Activated T-cell treated with anti-CD3 and anti-CD28 coated beads, Interleukin-2, amount 50 U/mL, for 48 hours (primary cell): Measurements from ENCODE around the gene JARID2.

Experiments
- DNase-seq, 2 experiments: peaks; one replicate each; pipeline ENCODE4 v3.0.0-alpha.2; 2020

JARID2 gene

DNA sequence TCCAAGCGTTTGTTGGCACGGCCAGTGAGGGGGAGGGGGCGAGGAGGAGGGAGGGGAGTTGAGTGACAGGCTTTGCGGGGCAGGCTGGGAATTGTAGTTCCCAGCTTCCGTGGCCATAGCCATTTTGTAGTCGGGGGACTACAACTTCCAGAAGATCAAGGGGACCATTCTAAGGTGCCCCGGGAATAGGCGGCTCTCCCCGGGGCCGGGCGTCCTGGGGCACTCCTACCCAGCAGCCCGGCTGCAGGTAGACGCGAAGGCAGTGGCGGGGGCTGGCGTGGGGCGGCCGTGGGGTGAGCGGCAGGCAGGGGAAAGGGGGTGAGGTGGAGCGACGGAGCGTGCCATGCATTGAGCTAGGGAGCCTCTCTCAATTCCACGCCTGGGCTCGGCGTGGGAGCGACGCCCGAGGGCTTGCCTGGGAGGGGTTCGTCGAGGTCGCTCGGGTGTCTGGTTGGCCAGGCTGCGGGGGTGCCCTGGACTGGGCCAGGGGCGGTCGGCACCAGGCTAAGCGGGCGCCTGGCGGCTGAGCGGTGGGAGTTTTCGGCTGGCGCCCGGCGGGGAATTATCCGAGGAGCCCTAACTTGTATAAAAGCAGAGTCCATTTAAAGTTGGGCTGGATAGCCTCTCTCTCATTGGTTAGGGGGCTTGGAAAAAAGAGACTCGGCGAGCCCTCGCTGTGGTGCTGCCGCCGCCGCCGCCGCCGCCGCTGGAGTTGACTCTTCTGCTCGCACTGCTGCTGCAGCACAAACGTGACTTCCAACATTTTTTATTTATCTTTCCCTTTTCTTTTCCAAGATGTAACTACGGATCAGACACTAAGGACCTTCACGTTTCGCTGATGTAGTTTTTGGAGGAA, at the start of gene JARID2:
TSS of gene JARID2 (plus strand) at position 709 of the 856 bp plus-strand sequence. CDS start 471 bp downstream, outside the sequence.
- DNase-seq = peak; percentile 97 to 98

DNA sequence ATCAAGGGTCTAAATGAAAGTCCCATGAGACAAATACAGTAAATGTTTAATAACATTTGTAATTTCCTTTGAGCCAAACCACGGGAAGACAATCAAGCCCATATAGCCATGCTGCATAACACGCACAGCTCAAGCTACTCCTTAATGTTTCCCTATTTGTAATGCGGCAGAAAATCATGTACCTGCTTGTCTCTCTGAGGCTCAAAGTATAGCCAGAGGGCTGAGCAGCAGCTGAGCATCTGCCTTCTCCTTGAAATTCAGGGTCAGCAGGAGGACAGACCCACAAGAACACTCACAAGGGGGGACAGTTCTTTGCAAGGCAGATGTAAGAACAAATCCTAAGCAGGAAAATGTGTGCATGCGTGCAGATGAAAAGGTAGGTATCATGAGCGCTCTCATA, 45.8 kb upstream of the JARID2 start:
- no peak for DNase-seq

DNA sequence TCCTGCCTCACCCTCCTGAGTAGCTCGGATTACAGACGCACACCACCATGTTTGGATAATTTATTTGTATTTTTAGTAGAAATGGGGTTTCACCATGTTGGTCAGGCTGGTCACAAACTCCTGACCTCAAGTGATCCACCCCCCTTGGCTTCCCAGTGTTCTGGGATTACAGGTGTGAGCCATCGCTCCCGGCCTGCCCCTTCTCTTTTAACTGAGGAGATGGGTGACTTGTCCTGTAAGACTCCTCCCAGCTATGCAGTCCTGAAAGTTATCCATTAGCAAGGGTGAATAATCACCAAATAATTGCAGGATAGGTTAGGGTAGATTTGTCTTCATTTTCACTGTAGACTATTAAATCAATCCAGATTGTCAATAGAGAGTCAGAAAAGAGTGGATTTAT, 40.5 kb upstream of the JARID2 start:
- DNase-seq = no peak

GRCh38 chr6:15206887-15207286, 39.0 kb upstream of the JARID2 start:
- no peak for DNase-seq

GRCh38 chr6:15207923-15208322, 37.9 kb upstream of the JARID2 start:
- no peak for DNase-seq

DNA sequence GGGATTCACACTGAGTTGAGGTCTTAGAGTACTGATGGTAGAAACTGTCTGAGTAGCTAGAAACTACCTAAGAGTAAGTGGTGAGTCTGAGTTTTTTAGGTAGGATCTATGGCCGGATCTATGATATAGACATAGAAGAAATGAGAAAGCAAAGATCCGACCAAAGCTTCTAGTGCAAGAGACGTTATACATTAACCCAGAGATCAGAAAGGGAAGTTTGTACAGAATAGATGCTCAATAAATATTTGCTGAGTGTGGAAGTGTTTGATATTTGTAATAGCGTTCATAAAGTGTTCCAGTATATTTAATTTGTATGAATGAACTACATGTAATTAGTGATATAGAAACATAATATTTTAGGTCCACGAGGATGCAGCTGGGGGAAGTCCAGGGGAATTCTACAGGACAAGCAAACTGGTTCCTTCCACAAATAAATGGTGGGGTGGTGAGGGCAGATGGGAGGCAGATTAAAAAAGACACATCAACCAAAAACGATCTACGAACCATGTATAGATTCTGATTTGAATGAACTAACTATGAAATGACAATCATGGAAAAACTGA, 31.9 kb upstream of the JARID2 start:
- DNase-seq = no peak

- DNase-seq = no peak
Observed at GRCh38 chr6:15218401-15218800, 27.5 kb upstream of the JARID2 start.

- DNase-seq = no peak
Observed at GRCh38 chr6:15220062-15220461, 25.8 kb upstream of the JARID2 start.

DNA sequence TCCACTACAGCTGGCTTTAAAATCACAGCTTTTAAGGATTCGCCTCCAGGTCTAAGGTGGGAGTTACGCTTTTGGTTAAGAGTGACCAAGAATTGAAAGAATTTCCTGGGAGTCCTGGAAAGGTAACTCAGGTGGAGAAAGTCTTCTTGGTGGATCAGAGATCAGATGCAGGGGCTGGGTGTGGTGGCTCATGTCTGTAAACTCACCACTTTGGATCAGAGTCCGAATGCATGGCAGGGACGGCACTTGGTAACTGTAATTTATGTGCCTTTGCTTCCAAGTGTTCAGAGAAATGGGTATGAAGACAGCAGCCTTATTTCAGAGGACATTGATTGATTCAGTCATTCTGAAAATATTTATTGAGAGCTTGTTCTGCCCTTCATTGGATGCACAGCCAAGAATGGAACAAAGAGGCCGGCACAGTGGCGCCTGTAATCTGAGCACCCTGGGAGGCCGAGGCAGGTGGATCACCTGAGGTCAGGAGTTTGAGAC, 18.0 kb upstream of the JARID2 start:
- no peak for DNase-seq

- no peak for DNase-seq
Observed at GRCh38 chr6:15230827-15231226, 15.0 kb upstream of the JARID2 start.

- DNase-seq = no peak
Observed at GRCh38 chr6:15232836-15233510, 12.9 kb upstream of the JARID2 start.

GRCh38 chr6:15234068-15234758, 11.7 kb upstream of the JARID2 start:
- no peak for DNase-seq

GRCh38 chr6:15239616-15240364, 6.1 kb upstream of the JARID2 start:
- no peak for DNase-seq

GRCh38 chr6:15242503-15242902, 3.4 kb upstream of the JARID2 start:
- no peak for DNase-seq

DNA sequence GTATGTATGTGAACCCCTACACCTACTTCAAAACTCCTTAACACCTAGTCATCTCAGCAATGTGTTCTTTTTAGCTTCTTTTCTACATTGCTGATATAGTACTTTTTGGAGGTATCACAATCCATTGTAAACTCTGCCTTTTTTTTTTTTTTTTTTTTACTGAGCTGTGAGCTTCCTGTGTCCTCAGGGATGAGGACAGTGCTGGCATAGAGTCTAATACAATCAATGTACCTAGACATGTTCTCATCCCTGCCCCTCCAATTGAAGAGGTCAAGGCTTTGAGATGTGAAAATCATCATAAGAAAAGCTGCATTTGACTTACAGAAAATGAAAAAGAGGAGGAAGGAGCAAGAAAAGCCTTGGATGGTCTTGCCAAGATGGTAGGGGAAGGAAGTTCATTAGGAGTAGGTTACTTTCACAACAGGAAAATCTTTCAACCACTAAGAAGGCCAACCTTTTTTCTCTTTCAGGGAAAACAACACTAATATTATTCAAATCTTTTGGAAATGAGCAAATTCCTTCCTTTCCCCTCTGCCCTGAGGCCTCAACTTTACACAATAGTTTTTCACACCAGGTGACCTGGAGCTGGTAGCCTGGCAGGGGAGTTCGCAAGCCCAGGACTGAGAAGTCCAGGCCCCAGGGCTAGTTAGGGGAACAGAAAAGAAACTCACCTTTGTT, 2.8 kb upstream of the JARID2 start:
- no peak for DNase-seq

GRCh38 chr6:15243910-15244619, 1.8 kb upstream of the JARID2 start:
- no peak for DNase-seq

- DNase-seq = peak; percentile 75 to 78
Observed at GRCh38 chr6:15244620-15245360, 1.1 kb upstream of the JARID2 start.

- no peak for DNase-seq
Observed at GRCh38 chr6:15246217-15246665, 372 bp downstream of the JARID2 start.

DNA sequence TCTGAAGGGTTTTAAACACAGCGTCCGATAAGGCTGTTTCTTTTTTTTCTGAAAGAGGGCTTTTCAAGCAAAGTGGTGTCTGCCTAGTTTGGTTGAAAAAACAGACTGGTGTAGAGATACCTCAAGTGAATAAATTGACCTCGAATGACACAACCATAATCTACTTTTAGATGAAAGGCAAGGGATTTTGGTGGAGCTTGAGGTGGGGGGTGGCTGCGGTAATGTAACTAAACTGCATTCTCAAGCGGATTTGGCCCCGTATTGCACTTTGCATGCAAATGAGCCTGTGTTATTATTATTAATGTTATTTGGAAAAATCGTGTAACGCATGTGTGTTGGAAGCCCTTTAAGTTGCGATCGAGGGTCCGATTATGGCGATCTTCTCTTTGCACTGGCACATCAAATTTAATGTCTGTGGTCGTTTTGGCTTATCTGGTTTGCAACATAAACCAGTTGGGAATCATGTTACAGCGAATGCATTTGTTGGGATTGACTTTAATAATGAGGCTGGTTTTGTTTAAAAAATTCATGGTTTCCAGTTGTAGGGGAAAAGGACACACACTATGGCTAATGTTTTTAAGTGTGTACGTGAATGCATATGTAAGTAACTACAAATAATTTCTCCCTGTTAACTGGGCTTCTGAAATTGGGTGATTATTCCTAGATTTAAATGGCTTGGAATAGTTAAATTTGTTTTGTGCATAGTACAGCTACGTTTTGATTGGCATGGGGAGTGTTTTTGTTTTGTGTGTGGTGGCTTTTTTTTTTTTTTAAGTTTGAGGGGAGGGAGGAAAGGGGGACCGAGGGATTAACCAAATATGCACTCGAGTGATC, 1.0 kb downstream of the JARID2 start:
- no peak for DNase-seq
